GM10266 (cell line): ENCODE results near the gene EIF4E1B.

Source experiments
- DNase-seq: peaks from one replicate; pipeline ENCODE4 v3.0.0; 2012; ENCODE audit errors: extremely low spot score
- CTCF ChIP-seq: IDR thresholded peaks from 2 replicates; pipeline ENCODE4 v1.5.1; 2012; ENCODE audit warnings: mild to moderate bottlenecking, low read depth; ENCODE audit not compliant: control insufficient read depth, insufficient read depth; ENCODE audit errors: missing control alignments

The EIF4E1B gene

DNA sequence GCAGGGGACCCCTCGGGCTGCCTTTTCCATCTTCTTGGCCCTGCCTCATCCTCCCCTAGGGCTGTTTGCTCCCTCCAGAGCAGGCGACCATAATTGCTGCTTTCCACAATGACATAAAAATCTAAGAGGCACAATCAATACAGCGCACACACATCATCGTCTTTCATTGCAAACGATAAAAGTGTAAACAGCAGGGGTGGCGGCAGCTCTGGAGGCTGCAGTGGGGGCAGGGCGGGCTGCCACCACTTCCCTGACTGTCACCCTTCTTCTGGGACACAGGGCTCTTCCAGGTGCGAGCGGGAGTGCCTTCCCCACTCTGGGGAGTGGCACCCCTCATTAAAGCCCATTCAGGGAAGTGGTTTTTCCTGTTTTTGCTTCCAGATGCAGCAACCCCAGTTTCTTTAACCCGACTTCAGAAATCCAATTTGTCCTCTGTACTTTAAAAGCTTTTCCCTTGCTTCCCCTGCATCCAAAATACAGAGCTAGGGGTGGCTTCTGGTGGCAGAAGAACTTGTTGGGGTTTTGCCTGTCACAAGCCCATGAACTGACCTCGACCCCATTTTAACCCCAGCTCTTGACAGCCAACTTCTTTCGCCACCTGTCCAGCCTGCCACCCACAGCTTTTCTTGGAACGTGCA is 62.5 kb downstream of the EIF4E1B start:
- TF ChIP-seq CTCF, result no peak
- no peak for DNase-seq

GRCh38 chr5:176693477-176693851 is 63.0 kb downstream of the EIF4E1B start:
- no peak for TF ChIP-seq CTCF
- DNase-seq, result no peak

DNA sequence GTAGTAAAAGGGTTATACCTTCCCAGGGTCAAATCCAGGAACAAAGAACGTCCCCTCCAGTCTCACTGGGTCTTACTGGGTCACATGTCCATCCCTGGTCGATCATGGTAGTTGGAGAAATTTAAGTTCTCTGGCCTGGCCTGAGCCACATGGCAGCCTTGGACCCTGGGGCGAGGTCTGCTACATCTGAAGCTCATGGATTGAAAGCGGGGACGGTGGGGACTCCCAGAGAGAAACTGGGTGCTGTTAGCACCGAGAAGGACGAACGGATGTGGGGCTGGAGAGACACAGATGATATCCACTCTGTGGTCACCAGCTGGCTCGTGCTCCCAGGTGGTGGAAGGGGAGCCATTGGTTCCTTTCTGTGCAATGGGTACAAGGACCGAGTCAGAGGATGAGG is 63.7 kb downstream of the EIF4E1B start:
- no peak for TF ChIP-seq CTCF
- no peak for DNase-seq

DNA sequence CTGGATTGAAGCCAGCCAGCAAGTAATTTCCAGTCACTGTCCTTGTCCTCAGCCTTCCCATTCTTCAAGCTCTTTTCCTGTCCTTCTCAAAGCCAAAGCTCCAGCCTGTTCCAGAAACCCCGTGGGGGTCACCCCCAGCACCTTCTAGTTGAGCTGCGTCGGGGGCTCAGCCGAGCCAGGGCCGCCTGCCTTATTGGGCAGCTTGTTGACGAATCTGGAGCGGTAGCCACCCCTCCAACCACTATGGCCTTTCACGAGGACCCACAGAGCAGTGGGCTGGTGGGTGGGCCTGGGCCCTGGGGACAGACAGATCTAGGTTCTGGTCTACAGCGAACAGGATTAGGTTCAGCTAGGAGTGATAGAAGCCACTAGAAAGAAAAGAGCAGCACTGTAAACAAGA is 64.2 kb downstream of the EIF4E1B start:
- no peak for TF ChIP-seq CTCF

GRCh38 chr5:176695073-176695472 is 64.6 kb downstream of the EIF4E1B start:
- DNase-seq, result no peak
- TF ChIP-seq CTCF, result no peak

More for the DNA sequence above, 64.2 kb downstream of the EIF4E1B start:
- DNase-seq, result no peak
